HL-60 (cell line): ENCODE results near the gene NTN1.

ENCODE experiments used
- DNase-seq, 2 experiments: peaks; one replicate each; pipeline ENCODE4 v3.0.0-alpha.2; 2010 to 2020; ENCODE audit warnings: low read depth in 1 of 2, low spot score in 1 of 2
- H3K27ac ChIP-seq: fragments of 250-450 bp; sonication (Bioruptor Pico); replicated peaks from 2 replicates; pipeline ENCODE4 v1.5.1; 2020; ENCODE audit warnings: mild to moderate bottlenecking, moderate library complexity
- H3K27me3 ChIP-seq: fragments of 250-450 bp; sonication (Bioruptor Pico); 2 replicates; pipeline ENCODE4 v1.5.1; 2021; ENCODE audit warnings: mild to moderate bottlenecking, moderate library complexity; ENCODE audit not compliant: insufficient read depth, poor library complexity, severe bottlenecking
- H3K4me3 ChIP-seq: replicated peaks from 2 replicates; pipeline ENCODE4 v1.5.1; 2011; ENCODE audit warnings: mild to moderate bottlenecking, control low read depth, low read length; ENCODE audit not compliant: insufficient read depth
- GABPA ChIP-seq: IDR thresholded peaks from 2 replicates; pipeline ENCODE4 v1.6.1; 2012; ENCODE audit warnings: low read depth
- POLR2AphosphoS5 ChIP-seq: IDR thresholded peaks from 2 replicates; pipeline ENCODE4 v1.6.1; 2012; ENCODE audit warnings: low read depth
- REST ChIP-seq: IDR thresholded peaks from 2 replicates; pipeline ENCODE4 v1.6.1; 2012; ENCODE audit warnings: low read depth; ENCODE audit not compliant: insufficient replicate concordance
- SPI1 ChIP-seq: IDR thresholded peaks from 2 replicates; pipeline ENCODE4 v1.6.1; 2012; ENCODE audit warnings: low read depth, mild to moderate bottlenecking, borderline replicate concordance
- TF ChIP-seq, protein P1 (sequence below): IDR thresholded peaks from one replicate; pipeline ENCODE4 v1.5.1; 2011; ENCODE audit warnings: low read length, control low read depth, inconsistent platforms; ENCODE audit not compliant: insufficient read depth

Gene NTN1

GRCh38 chr17:9080983-9081382 lies 59.7 kb downstream of the NTN1 start:
- H3K27ac ChIP-seq = no peak overlapping the region
- TF ChIP-seq, protein P1, sequence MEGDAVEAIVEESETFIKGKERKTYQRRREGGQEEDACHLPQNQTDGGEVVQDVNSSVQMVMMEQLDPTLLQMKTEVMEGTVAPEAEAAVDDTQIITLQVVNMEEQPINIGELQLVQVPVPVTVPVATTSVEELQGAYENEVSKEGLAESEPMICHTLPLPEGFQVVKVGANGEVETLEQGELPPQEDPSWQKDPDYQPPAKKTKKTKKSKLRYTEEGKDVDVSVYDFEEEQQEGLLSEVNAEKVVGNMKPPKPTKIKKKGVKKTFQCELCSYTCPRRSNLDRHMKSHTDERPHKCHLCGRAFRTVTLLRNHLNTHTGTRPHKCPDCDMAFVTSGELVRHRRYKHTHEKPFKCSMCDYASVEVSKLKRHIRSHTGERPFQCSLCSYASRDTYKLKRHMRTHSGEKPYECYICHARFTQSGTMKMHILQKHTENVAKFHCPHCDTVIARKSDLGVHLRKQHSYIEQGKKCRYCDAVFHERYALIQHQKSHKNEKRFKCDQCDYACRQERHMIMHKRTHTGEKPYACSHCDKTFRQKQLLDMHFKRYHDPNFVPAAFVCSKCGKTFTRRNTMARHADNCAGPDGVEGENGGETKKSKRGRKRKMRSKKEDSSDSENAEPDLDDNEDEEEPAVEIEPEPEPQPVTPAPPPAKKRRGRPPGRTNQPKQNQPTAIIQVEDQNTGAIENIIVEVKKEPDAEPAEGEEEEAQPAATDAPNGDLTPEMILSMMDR = no peak
- TF ChIP-seq SPI1 = no peak
- TF ChIP-seq GABPA = no peak
- no peak for TF ChIP-seq POLR2AphosphoS5
- no peak for TF ChIP-seq REST
- no peak overlapping the region for H3K4me3 ChIP-seq
- no peaks in the 10 kb centered on the region for H3K27me3 ChIP-seq
- no peak for DNase-seq

- Histone ChIP-seq H3K27ac (no peak overlapping the region), H3K4me3 (no peak overlapping the region), H3K27me3 (no peaks in the 10 kb centered on the region)
- TF ChIP-seq REST (no peak), SPI1 (no peak), GABPA (no peak), POLR2AphosphoS5 (no peak)
- TF ChIP-seq, protein P1 = no peak
- no peak for DNase-seq
Measured at GRCh38 chr17:9086577-9086976, 65.3 kb downstream of the NTN1 start.

DNA sequence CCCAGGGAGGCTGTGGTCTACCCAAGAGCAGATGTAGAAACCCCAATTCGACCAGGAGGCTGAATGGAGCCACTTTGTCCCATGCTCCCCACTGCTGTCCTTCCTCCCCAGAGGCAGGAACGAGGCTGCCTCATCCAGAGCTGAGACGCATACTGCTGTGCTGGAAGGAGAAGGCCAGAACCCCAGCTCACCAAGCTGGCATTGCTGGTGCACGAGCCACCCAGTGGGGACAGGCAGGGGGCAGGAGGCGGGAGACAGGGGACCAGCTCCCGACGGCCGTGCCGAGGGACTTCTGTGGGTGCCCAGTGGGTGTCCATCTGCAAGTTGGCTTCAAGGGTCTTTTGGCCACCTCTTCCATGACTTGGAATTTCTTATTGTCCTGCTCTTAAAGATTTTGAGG lies 66.6 kb downstream of the NTN1 start:
- no peak for DNase-seq
- H3K27me3 ChIP-seq = no peaks in the 10 kb centered on the region

More for the DNA sequence above, 66.6 kb downstream of the NTN1 start:
- H3K4me3 ChIP-seq = no peak overlapping the region
- H3K27ac ChIP-seq = no peak overlapping the region
- no peak for TF ChIP-seq GABPA
- no peak for TF ChIP-seq POLR2AphosphoS5
- TF ChIP-seq, protein P1 = no peak
- no peak for TF ChIP-seq REST
- no peak for TF ChIP-seq SPI1
